Stimulated activated CD8-positive, alpha-beta memory T cell treated with anti-CD3 and anti-CD28 coated beads, Interleukin-4, amount 100 ng/mL, for 1 hour (primary cell): ENCODE measurements around the gene KLRC4.
"Not testable (repeated sequence)": the region's sequence is repeated elsewhere in the genome, so short reads cannot be mapped to it uniquely, and the experiment has no call there.

Experiments
- DNase-seq, 2 donors: peaks; one replicate each; pipeline ENCODE4 v3.0.0-alpha.2; 2020; ENCODE audit warnings: low read depth in 2 of 2, low spot score in 1 of 2

Gene KLRC4

DNA sequence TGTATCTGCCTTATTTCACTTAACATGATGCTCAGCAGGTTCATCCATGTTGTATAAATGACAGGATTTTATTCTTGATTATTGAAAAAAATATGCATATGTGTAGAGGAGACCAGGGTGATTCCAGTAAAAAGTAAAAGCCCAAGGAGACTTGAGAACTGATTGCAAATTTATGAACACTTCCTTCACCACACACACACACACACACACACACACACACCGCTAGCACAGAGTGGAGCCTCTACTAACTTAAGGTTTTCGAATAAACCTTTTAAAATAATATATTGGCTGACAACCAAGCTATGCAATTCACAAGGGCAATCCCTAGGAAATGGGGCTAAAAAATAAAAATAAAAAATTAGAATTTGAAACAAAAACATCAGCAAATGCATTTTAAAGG is 11.4 kb downstream of the KLRC4 start:
- no peak for DNase-seq

DNA sequence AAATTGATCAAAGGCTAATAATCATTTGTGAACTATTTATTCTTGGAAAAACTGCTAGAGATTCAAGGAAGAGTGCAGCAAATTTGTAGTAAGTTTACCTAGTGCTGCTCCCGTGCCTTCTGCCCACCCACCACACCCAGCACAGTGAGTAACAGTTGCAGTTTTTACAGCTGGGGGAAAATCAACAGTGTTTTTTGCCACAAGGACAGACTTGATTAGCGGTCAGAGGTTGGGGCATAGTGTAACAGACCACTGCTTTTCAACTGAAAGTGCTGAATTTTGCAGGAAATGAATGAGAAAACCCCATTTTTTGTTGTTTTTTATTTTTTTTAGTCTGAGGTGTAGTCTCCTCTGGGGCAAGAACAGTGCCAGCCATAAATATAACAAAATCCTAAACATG is 12.3 kb downstream of the KLRC4 start:
- DNase-seq, result no peak

DNA sequence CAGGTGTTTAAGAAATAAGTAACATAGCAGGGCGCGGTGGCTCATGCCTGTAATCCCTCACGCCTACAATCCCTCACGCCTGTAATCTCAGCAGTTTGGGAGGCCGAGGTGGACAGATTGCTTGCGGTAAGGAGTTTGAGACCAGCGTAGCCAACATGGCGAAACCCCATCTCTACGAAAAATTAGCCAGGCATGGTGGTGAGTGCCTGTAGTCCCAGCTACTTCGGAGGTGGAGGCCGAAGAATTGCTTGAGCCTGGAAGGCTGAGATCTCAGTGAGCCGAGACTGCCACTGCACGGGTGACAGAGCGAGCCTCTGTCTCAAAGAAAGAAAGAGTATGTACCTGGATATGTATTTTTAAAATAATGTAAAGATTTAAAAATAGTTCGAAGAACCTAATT is 13.4 kb downstream of the KLRC4 start:
- not testable (repeated sequence) for DNase-seq

DNA sequence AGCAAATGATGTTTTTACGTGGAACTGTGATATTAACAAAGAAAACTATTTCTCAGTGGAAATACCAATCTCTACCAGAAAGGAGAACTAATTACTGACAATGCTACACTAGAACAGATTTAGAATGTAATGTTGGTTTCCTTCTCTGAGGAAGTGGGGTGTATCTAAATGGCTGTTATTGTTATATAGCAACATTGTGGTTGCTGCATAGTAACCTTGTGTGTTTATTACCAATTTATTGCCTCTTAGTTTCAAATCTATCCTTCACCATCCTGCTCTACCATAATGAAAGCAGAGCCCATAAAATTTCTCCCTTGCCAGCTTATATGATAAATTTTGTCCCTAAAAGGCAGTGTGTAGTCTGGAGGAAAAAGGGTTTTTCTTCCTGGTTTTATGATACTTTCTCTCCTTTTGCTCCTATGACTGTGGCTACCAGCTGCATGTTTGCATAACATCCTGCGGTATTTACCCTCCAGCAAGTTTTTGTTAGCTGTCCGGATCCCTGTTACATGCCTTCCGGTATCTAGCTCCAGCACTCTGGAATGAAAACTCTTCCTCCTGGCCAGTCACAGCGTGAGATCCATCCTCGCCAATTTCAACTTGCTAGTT is 14.1 kb downstream of the KLRC4 start:
- no peak for DNase-seq

DNA sequence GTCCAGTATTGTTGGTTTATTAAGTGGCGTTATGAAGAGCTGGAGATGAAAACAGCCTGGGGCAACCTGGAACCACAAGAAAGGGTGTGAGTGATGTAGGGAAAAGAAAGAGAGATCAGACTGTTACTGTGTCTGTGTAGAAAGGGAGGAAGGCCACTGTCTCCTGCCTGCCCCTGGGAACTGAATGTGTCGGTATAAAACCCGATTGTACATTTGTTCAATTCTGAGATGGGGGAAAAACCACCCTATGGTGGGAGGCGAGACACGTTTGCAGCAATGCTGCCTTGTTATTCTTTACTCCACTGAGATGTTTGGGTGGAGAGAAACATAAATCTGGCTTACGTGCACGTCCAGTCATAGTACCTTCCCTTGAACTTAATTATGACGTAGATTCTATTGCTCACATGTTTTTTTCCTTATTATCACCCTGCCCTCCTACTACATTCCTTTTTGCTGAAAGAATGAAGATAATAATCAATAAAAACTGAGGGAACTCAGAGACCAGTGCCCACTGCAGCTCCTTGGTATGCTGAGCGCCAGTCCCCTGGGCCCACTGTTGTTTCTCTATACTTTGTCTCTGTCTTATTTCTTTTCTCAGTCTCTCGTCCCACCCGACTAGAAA is 14.9 kb downstream of the KLRC4 start:
- DNase-seq, result not testable (repeated sequence)

DNA sequence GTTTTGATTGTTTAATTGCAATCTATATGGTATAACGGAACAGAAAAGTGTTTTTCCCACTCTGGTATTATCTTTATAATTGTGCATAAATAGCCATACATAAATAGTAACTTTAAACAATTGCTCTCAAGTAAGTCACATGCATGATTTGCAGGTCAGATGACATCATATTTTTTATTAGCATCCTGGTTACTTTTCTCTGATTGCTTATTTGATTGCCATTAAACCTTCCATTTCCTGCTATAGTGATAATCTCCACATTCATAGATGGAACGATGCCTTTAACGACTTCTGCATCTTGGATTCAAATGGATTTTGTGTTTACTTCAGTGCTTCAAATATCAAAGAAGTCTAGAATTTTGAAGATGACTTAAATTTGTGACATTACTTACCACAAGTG is 16.3 kb downstream of the KLRC4 start:
- no peak for DNase-seq

DNA sequence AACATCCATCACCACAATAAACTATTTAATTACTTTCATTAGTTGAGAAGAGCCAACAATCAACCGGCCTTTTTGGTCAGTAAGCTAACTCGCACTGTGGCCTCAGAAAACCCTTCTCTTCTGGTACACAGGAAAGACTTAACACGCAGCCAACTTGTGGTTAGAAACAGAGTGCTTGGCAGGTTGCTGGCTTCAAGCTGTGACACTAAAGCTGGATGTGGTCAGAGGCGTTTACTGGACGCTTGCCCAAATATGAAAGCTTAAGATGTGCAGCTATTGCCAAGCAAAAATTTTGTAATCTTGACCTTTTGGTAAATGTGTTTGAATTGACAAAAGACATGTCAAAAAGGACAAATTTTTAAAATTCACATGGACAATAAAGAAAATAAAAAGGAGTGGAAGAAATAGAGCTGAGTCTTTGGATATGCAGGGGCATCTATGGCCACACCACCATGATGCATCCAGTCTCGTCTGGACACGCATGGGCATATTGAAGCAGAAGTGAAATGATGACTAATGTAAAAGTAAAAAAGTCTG is 17.1 kb downstream of the KLRC4 start:
- no peak for DNase-seq

DNA sequence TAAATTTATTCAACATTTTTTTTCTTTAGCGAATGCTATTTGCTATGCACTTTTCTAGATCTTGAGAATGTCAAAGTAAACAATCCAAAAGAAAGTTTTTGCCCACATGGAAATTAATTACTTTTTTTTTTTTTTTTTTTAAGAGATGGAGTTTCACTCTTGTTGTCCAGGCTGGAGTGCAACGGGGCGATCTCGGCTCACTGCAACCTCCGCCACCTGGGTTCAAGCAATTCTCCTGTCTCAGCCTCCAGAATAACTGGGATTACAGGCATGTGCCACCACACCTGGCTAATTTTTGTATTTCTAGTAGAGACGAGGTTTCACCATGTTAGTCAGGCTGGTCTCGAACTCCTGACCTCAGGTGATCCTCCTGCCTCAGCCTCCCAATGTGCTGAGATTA is 18.6 kb downstream of the KLRC4 start:
- DNase-seq, result not testable (repeated sequence)

DNA sequence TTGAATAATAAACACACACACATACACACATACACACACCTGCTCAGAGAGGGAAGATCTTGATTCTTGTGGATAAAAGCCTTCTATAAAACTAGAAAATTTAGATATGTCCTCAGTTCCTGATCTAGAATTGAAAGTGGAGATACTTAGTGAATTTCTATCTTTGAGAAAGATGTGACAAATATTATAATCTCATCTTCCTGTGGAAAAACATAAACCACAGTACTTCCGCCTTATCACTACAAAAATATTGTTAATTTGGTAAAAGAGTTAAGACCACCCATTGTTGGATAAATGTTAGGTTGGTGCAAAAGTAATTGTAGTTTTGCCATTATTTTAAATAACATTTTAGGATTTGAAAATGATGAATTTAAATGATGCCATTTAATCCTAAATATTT is 19.7 kb downstream of the KLRC4 start, which contains the start of gene KLRK1:
KLRK1 (minus strand) TSS at position 138 of the 400 bp plus-strand sequence. CDS start 1,231 bp downstream, outside the sequence.
- no peak for DNase-seq

DNA sequence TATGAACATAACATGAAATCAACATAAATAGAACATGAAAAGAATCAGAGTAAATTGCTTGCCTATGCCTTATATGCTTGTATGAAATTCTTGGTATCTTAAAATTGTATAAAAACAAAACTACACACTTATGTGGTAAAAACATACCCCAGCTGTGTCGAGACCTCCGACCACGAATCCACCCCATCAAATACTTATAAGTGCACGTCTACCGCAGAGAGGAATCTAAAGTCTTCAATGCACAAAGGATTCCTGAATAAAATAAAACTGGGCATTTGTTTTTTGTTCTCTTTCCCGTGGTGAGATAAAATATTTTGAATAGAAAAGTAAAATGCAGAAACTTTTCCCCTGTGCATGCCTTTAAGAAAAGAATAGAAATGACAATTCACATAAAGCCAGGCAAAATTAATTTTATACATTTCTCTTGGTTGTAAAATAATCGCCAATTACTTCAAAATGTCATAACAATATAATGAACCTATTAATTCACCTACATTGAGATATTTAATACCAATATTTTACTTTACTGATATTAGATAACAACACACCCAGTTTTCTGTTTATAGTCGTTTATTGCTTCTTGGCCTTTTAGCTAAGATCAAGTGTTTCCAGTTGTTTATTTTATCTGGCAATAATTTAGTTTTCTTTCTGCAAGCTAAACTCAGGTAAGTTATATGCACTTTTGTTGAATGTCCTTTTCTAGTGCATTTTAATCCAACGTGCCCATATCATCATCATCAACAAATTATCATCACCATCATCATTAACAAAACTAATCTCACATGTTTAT is 20.7 kb downstream of the KLRC4 start:
- DNase-seq, result no peak

DNA sequence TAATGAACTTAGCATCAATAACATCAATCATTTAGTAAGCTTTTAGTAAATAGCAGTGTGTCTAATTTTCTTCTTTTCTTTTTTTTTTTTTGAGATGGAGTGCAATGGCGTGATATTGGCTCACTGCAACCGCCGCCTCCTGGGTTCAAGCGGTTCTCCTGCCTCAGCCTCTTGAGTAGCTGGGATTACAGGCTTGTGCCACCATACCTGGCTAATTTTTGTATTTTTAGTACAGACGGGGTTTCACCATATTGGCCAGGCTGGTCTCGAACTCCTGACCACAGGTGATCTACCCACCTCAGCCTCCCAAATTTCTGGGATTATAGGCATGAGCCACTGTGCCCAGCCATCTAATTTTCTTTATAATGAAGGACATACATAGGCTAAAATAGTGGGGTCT is 22.1 kb downstream of the KLRC4 start:
- DNase-seq, result not testable (repeated sequence)

DNA sequence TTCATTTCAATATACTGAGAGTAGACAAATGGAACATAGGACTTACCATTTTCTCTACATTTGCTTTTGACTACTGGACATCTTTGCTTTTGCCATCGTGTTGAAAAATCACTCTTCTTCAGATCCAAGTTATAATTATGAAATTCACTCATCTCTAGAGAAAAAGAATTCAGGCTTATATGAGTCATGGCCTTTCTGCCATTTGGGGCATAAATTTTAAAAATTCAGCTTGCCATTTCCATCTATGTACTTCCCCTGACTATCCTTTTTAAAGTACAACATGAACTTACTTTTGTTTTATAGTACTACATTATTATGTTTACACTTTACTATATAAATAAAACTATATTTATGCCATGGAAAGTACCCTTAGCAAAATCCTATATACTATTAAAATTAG is 22.7 kb downstream of the KLRC4 start:
- DNase-seq, result no peak

DNA sequence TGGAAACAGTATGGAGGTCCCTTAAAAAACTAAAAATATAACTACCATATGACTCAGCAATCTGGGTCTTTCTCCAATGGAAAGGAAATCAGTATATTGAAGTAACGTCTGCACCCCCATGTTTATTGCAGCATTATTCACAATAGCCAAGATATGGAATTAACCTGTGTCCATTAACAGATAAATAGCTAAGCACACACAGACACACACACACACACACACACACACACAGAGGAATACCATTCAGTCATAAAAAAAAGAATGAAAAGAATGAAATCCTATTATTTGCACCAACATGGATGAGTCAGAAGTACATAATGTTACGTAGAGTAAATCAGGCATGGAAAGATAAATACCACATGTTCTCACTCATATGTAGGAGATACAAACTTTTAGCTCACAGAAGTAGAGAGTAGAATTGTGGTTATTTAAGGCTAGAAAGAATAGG is 24.4 kb downstream of the KLRC4 start:
- DNase-seq, result no peak

DNA sequence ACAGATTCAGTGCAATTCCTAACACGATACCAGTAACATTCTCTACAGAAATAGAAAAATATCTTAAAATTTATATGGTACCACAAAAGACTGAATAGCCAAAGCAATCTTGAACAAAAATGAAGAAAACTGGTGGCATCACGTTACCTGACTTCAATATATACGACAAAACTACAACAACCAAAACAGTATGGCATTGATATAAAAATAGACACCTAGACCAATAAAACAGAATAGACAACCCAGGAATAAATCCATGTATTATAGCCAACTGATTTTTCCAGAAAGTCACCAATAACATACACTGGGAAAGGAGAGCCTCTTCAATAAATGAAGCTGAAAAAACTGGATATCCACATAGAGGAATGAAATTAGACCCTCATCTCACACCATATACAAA is 25.4 kb downstream of the KLRC4 start:
- no peak for DNase-seq

DNA sequence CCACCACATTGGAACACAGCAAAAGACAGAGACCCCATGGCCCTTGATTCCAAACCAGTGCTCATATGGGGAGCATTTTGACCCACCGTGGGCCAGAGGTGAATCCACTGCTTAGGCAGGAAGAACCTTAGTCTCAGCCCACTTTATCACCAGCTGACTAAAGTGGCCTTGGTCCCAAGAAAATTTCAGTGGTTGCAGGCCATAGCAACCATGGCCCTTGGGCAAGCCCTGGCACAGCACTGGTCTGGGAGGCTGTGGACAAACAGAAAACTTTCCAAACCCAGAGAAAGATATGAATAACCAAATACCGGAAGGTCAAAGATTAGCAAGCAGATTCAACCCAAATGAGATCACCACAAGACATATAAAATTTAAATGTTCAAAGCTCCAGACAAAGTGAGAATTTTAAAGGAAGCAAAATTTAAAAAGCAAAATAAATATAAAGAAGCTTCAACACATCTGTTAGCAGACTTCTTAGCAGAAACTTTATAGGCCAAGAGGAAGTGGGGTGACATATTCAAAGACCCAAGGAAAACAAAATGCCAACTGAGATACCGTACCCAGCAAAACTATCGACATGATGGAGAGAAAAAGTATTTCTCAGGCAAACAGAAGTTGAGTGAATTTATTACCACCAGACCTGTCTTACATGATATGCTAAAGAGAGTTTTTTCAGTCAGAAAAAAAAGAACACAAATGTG is 27.5 kb downstream of the KLRC4 start:
- no peak for DNase-seq

DNA sequence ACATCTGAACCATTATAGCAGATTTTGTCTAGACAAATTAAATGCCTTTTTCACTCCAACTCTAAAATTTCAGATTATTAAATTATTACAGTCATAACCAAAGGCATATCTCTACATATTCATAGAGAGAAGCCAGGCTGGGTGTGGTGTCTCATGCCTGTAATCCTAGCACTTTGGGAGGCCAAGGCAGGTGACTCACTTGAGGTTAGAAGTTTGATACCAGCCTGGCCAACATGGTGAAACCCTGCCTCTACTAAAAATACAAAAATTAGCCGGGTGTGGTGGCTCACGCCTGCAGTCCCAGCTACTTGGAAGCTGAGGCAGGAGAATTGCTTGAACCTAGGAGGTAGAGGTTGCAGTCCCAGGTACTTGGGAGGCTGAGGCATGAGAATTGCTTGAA is 30.8 kb downstream of the KLRC4 start:
- not testable (repeated sequence) for DNase-seq

DNA sequence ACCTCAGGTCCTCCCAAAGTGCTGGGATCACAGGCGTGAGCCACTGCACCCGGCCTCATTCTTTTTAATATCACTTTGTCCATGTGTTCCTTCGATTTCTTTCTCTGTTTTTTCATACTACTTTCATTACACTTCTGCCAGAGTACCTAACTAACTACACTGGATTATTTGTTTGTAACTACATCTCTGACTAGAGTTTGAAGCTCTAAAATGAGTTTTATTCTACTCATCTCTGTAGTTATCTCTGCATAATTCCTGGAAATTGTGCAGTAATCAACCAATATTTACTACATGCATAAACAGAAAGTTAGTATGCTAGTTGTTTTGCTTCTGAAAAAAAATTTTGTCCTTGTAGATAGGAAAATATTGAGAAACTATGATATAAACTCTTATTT is 34.9 kb downstream of the KLRC4 start:
- DNase-seq, result no peak

DNA sequence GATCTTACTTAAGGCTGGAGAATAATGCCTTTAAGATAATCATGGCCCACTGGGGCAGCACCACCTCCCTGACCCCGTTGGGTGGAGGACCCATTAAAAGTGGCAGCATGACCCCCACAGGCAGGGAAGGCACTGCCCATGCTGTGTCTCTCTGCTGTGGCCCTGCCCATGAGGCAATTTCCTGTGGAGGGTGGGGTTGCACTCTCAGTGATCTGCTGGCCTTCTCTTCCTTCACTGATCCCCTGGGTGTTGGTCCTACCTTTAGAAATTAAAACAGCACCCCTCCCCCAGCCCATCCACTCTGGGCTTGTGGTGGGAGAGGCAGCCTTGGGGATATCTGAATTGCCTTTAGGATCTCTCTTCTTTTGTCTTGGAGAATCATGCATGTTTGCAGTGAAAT is 37.0 kb downstream of the KLRC4 start:
- DNase-seq, result no peak

DNA sequence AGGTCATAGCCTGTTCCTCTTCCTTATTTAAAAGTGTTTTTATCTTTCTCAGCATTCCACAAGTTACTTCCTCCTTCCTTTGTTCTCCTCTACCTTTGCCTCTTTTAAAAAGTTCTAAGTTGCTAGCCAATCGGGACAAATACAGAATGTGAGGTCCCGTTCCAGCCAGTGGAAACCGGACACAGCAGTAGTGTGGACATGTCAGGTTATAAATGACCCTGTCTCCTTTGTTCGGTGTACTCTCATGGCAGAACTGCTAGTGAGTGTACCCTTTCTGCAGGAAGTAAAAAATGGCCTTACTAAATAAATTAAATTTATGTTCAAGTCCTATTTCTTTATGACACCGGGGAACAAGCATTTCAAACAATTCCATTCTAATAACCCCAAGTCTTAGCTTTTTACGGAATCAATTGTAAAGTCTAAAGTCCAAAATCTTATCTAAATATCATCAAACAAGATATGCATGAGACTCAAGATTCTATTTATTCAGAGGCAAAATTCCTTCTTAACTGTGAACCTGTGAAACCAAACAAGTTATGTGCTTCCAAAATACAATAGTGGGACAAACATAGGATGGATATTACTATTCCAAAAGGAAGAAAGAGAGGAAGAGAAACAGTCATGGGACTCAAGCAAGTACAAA is 37.5 kb downstream of the KLRC4 start:
- DNase-seq, result not testable (repeated sequence)

DNA sequence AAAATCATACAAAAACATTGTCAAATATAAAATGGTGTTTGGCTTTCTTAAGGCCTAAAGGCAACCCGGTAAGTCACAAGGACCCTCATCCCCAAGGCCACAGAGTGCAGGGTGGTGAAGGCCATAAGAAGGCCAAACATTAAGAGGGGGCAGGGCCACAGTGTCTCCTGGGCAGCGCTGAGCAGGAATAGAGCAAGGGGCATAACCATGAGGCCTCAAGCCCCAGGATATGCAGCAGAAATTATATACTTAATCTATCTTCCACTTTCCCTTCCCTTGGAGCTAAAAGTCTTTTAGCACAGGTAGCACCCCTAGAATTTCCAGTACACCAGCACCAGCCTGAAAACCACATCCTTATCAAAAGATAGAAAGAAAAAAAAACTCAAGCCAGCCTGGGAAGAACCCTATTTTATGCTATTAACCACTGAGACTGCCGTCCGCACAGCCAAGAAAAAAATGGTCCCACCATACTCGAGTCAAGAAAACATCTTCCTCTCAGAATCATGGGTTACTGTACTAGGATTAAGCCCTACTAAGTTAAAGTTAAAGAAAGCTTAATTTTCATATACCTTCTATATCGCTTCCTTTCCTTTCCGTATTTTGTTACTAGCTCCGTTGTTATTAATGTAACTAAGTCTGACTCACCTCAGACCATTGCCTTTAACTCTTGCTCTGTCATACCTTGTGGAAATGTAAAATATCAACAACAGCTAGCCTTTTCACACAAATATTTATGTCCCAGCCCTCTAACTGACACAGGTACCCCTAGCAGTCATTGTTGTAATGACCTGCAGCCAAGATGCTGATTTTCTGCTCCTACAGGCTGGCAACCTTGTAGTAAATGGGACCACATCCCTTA is 39.8 kb downstream of the KLRC4 start:
- no peak for DNase-seq
